Measurements from ENCODE around the gene VRK3. TPM values are rescaled to one million over a fixed set of nuclear protein-coding genes. Genes with fewer than 3 reads are reported as not detected.

The VRK3 gene
- total and polyA plus RNA-seq, 4 donors, result 16.2 to 23.6 (median 20.3) TPM

DNA sequence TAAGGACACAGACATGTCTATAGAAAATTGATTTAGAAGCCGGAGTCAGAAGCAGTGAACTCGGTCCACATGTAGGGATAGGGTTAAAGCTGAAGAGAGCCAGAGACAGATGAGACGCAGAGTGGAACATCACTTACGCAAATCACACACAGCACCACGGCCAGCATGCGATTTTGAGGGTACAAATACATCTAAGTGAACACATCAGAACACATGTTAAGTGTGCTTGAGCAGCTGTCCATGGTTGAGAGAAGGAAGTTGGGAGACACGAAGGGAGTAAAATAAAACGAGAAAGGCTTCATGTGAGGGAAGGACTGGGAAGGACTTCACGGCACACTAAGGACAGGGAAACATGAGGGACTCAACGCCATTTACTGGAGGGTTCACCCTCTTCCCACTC, 38.8 kb downstream of the VRK3 start:
- peaks cover 10 to 55% (median 41%) of the 10 kb centered on the region in 4 donors for H3K36me3 ChIP-seq (ENCODE audit: control insufficient read depth in 4 of 4, insufficient read depth in 3 of 4, low read depth in 1 of 4, low read length in 3 of 4)
- 95% methylated on average over 10 of the region's 10 CpGs for WGBS
- H3K9ac ChIP-seq (ENCODE audit: low read depth in 1 of 2, low read length in 2 of 2), result no peak overlapping the region
- no peak for DNase-seq (ENCODE audit: low spot score)
- no peaks in the 10 kb centered on the region for H3K4me1 ChIP-seq (ENCODE audit: control insufficient read depth in 4 of 4, insufficient read depth in 4 of 4, low read length in 3 of 4)
- no peak for TF ChIP-seq SP1 (IDR thresholded peaks at IDR 0.05)
- no peak for TF ChIP-seq JUND (IDR thresholded peaks at IDR 0.05)
- no peak for TF ChIP-seq EGR1 (IDR thresholded peaks at IDR 0.05; ENCODE audit: low read depth in 2 of 2)
- TF ChIP-seq, protein P1, sequence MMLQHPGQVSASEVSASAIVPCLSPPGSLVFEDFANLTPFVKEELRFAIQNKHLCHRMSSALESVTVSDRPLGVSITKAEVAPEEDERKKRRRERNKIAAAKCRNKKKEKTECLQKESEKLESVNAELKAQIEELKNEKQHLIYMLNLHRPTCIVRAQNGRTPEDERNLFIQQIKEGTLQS (IDR thresholded peaks at IDR 0.05), result no peak
- TF ChIP-seq HNF4G (IDR thresholded peaks at IDR 0.05), result no peak
- TF ChIP-seq RXRA (IDR thresholded peaks at IDR 0.05), result no peak
- no peak for TF ChIP-seq HNF4A (conservative IDR thresholded peaks at IDR 0.05)
- no peak for TF ChIP-seq NR2F2 (IDR thresholded peaks at IDR 0.05)
- no peak for TF ChIP-seq TAF1 (conservative IDR thresholded peaks at IDR 0.05)
- TF ChIP-seq, protein P2, sequence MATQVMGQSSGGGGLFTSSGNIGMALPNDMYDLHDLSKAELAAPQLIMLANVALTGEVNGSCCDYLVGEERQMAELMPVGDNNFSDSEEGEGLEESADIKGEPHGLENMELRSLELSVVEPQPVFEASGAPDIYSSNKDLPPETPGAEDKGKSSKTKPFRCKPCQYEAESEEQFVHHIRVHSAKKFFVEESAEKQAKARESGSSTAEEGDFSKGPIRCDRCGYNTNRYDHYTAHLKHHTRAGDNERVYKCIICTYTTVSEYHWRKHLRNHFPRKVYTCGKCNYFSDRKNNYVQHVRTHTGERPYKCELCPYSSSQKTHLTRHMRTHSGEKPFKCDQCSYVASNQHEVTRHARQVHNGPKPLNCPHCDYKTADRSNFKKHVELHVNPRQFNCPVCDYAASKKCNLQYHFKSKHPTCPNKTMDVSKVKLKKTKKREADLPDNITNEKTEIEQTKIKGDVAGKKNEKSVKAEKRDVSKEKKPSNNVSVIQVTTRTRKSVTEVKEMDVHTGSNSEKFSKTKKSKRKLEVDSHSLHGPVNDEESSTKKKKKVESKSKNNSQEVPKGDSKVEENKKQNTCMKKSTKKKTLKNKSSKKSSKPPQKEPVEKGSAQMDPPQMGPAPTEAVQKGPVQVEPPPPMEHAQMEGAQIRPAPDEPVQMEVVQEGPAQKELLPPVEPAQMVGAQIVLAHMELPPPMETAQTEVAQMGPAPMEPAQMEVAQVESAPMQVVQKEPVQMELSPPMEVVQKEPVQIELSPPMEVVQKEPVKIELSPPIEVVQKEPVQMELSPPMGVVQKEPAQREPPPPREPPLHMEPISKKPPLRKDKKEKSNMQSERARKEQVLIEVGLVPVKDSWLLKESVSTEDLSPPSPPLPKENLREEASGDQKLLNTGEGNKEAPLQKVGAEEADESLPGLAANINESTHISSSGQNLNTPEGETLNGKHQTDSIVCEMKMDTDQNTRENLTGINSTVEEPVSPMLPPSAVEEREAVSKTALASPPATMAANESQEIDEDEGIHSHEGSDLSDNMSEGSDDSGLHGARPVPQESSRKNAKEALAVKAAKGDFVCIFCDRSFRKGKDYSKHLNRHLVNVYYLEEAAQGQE (IDR thresholded peaks at IDR 0.05), result no peak
- no peak for TF ChIP-seq RAD21 (IDR thresholded peaks at IDR 0.05)
- no peak for TF ChIP-seq GABPA (IDR thresholded peaks at IDR 0.05 in 1 of 2, conservative IDR thresholded peaks at IDR 0.05 in 1 of 2)
- TF ChIP-seq, protein P3, sequence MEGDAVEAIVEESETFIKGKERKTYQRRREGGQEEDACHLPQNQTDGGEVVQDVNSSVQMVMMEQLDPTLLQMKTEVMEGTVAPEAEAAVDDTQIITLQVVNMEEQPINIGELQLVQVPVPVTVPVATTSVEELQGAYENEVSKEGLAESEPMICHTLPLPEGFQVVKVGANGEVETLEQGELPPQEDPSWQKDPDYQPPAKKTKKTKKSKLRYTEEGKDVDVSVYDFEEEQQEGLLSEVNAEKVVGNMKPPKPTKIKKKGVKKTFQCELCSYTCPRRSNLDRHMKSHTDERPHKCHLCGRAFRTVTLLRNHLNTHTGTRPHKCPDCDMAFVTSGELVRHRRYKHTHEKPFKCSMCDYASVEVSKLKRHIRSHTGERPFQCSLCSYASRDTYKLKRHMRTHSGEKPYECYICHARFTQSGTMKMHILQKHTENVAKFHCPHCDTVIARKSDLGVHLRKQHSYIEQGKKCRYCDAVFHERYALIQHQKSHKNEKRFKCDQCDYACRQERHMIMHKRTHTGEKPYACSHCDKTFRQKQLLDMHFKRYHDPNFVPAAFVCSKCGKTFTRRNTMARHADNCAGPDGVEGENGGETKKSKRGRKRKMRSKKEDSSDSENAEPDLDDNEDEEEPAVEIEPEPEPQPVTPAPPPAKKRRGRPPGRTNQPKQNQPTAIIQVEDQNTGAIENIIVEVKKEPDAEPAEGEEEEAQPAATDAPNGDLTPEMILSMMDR (IDR thresholded peaks at IDR 0.05; ENCODE audit: low read depth, low read length, missing input control), result no peak
- TF ChIP-seq, protein P4, sequence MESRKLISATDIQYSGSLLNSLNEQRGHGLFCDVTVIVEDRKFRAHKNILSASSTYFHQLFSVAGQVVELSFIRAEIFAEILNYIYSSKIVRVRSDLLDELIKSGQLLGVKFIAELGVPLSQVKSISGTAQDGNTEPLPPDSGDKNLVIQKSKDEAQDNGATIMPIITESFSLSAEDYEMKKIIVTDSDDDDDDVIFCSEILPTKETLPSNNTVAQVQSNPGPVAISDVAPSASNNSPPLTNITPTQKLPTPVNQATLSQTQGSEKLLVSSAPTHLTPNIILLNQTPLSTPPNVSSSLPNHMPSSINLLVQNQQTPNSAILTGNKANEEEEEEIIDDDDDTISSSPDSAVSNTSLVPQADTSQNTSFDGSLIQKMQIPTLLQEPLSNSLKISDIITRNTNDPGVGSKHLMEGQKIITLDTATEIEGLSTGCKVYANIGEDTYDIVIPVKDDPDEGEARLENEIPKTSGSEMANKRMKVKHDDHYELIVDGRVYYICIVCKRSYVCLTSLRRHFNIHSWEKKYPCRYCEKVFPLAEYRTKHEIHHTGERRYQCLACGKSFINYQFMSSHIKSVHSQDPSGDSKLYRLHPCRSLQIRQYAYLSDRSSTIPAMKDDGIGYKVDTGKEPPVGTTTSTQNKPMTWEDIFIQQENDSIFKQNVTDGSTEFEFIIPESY (IDR thresholded peaks at IDR 0.05), result no peak
- TF ChIP-seq, protein P5, sequence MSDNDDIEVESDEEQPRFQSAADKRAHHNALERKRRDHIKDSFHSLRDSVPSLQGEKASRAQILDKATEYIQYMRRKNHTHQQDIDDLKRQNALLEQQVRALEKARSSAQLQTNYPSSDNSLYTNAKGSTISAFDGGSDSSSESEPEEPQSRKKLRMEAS (IDR thresholded peaks at IDR 0.05), result no peak
- TF ChIP-seq YY1 (IDR thresholded peaks at IDR 0.05), result no peak
- no peak for TF ChIP-seq FOXA1 (IDR thresholded peaks at IDR 0.05)
- no peak for TF ChIP-seq FOXA2 (IDR thresholded peaks at IDR 0.05)
- H3K9me3 ChIP-seq (ENCODE audit: control insufficient read depth in 4 of 4, low read length in 3 of 4), result no peaks in the 10 kb centered on the region
- no peaks in the 10 kb centered on the region for H3K27me3 ChIP-seq (ENCODE audit: control insufficient read depth in 4 of 4, insufficient read depth in 4 of 4, low read length in 3 of 4)
- no peak overlapping the region for H3K4me3 ChIP-seq (ENCODE audit: low read depth in 1 of 3, low read length in 3 of 3)
- no peak overlapping the region for H3K27ac ChIP-seq (ENCODE audit: low read depth in 1 of 2, low read length in 2 of 2)

Measured in liver (tissue), 9 donors.